ENCODE measurements around the gene KTI12.
"Not testable (repeated sequence)": the region's sequence is repeated elsewhere in the genome, so short reads cannot be mapped to it uniquely, and the experiment has no call there.

Gene KTI12, protein sequence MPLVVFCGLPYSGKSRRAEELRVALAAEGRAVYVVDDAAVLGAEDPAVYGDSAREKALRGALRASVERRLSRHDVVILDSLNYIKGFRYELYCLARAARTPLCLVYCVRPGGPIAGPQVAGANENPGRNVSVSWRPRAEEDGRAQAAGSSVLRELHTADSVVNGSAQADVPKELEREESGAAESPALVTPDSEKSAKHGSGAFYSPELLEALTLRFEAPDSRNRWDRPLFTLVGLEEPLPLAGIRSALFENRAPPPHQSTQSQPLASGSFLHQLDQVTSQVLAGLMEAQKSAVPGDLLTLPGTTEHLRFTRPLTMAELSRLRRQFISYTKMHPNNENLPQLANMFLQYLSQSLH

DNA sequence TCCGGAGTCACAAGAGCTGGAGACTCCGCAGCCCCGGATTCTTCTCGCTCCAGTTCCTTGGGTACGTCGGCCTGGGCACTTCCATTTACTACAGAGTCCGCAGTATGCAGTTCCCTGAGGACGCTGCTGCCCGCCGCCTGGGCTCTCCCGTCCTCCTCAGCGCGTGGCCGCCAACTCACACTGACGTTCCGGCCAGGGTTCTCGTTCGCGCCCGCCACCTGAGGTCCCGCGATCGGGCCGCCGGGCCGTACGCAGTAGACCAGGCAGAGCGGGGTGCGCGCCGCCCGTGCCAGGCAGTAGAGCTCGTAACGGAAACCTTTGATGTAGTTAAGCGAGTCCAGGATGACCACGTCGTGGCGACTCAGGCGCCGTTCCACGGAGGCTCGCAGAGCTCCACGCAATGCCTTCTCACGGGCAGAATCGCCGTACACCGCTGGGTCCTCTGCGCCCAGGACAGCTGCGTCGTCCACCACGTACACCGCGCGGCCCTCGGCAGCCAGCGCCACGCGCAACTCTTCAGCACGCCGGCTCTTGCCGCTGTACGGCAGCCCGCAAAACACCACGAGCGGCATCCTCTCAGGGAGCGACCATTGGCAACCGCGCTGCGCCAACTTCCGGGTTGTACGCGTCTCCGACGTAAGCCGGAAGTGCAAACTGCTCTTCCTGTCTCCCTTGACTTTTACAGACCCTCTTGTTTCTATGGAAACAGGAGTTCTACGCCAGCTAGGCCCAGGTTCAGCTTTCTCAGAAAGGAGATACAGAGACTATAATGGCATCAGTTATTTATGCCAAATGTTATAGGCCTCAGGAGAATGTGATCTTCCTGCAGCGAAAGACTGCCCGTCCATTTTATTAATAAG, at the start of gene KTI12:
KTI12 (minus strand) TSS at position 621 of the 860 bp plus-strand sequence; CDS start at position 572, 49 bp downstream.
- DNase-seq (ENCODE audit: low spot score) = peak; percentile 94

DNA sequence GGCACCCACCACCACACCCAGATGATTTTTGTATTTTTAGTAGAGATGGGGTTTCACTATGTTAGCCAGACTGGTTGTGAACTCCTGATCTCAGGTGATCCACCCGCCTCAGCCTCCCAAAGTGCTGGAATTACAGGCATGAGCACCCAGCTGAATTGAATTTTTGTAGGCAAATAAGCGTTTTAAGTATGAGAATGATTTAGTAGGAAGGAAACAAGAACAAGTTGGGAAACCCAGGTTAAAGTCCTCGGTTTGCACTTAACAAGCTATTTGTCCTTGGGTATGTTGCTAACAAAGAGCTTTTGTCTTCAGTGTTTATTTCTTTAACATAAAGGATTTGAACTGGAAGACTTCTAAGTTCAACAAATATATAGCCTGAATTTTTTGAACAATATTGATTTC, 46.4 kb upstream of the KTI12 start:
- no peak for DNase-seq (ENCODE audit: low spot score)

DNA sequence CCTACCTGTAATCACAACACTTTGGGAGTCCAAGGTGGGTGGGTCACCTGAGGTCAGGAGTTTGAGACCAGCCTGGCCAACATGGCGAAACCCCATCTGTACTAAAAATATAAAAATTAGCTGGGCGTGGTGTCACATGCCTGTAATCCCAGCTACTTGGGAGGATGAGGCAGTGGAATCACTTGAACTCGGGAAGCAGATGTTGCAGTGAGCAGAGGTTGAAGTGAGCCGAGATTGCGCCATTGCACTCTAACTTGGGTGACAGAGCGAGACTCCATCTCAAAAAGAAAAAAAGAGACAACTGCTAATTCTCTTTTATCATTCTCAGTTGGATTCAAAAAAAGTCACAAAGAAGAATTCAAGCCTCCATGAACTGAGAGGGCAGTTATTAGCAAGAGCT, 43.7 kb upstream of the KTI12 start:
- DNase-seq (ENCODE audit: low spot score) = not testable (repeated sequence)

DNA sequence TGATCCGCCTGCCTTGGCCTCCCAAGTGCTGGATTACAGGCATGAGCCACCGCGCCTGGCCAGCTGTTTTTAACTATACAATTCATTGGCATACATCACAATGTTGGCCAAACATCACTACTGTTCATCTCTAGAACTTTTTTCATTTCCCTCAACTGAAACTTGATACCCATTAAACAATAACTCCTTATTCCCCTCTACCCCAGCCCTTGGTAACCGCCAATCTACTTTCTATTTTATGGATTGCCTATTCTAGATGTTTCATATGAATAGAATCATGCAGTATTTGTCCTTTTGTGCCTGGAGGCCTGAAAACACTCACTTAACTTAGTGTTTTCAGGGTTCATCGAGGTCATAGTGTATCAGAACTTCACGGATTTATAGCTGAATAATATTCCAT, 38.7 kb upstream of the KTI12 start:
- no peak for DNase-seq (ENCODE audit: low spot score)

DNA sequence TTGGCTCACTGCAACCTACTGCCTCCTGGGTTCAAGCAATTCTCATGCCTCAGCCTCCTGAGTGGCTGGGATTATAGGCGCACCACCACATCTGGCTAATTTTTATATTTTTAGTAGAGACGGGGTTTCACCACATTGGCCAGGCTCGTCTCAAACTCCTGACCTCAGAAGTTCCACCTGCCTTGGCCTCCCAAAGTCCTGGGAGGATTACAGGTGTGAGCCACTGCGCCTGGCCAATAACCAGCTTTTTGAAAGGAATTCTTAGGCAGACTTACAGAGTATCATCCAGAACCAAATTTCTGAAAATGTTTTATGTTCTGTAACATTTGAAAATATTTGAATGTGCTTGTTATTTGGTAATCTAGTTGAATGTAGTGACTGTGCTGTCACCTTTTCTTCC, 37.1 kb upstream of the KTI12 start:
- DNase-seq (ENCODE audit: low spot score) = no peak

DNA sequence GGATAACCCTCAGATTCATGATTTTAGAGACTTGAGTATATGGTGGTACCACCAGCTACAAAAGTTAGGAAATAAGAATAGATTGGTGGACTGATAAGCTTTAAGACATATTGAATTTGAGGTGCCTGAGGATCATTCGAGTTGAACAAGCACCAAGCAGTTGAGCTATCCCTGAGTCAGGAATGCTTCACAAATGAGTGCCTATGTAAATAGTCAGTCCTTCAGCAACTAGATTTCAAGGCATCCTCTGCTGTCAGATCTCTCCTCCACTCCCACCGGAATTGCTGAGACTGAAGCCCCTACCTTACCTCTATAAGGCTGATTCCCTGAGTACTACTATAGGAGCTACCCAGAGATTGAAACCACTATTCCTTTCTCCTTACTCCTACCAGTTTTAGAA, 29.6 kb upstream of the KTI12 start:
- DNase-seq (ENCODE audit: low spot score) = no peak

DNA sequence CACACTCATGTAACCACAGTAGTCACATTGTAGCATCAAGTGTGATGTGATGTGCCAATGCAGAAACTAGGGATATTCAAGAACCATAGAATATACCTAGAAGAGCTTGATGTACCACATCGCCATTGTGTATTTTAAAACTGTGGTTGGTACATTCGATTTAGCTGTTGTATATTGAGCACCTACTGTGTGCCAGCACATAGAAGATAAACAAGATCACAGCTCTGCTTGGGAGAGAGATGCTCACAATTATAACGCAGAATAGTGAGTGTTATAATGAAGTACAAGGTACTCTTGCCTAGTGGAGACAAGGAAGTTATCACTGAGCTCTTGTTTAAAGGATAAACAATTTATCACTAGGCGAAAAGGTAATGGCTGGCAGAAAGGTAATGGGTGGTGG, 27.2 kb upstream of the KTI12 start:
- no peak for DNase-seq (ENCODE audit: low spot score)

DNA sequence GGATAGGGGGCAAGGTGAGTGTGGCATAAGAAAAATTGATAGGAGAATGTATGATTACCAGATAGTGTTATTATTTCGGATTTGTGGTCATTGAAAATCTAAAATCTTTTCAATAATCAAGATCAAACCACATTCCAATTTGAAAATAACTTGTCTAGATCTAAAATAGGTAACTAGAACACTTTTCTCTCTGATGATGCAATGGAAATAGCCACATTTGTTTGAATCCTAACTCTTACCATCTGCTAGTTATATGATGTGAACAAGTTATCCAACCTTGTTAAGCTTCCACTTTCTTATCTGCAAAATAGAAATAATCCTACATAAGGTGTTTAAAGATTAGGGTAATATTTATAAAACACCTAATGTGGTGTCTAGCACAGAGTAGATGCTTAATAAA, 26.3 kb upstream of the KTI12 start:
- no peak for DNase-seq (ENCODE audit: low spot score)

DNA sequence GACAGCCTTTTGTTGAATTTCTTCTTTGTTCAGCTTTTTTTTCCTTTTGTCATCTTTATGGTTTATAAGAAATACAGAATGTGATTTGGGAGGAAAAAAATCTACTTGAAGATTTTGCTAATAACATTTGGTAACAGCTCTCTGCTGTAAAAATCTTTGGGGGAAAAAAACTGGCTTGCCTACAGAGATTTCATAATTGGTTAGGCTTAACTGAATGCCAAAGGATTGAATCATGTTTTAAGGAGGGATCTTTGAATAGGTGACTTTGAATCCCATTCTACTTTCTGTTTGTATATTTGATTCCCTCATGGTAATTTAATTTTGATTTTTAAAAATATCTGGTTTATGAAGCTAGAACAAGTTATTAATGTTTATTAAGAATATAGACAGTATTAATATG, 25.7 kb upstream of the KTI12 start:
- peak; percentile 63 for DNase-seq (ENCODE audit: low spot score)

DNA sequence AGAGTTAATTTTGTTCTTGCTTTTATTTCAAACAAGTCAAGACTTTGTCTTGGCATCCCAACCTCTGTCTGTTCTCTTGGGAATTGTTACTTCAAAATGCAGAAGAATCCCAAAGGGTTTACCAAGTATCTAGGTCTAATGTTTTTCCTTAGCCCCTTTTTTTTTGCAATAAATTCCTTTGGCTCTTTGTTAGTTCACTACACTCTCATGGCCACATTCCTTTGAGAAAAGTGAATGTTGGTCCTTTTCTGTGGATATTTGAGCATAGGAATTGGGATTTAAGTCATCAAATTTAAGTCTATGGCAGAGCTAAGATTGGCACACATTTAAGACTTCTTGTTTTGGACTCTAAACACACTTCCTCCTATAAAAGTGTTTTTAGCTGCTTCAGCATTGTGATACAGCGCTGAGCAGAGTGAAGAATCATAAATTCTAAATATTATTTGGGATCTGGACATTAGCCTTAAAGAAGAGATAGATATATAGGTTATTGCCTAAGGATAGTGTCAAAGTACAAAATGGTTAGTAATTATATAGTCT, 24.3 kb upstream of the KTI12 start:
- no peak for DNase-seq (ENCODE audit: low spot score)

DNA sequence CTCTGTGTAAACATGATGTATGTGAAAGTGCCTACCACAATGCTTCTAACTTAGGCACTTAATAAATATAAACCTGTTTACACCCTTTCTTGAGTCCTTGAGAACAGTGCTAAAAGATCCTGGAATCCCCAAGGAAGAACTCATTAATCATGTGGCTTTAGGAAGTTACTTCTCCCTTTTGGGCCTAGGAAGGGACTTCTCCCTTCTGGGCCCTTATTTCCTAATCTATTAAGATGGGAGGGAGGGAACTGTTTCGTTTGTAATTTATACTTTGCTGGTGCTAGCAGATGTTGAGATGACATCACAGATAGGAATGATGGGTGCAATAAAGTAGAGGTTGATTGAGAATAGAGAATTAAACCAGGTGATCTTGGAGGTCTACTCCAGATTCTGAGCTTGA, 23.6 kb upstream of the KTI12 start:
- DNase-seq (ENCODE audit: low spot score) = no peak

DNA sequence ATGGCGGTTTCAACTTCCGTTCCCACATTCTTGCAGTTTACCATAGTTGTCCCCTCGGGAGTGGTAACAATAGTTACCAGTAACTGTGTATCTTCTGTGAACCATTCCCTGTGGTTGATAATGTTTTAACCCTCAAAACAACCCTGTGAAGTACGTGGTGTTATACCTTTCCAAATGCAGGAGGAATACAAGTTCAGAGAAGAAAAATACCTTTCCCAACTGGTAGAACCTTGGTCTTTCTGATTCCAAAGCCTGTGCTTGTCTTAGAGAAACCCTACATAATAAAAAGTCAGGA, 23.3 kb upstream of the KTI12 start:
- peak; percentile 33 for DNase-seq (ENCODE audit: low spot score)

DNA sequence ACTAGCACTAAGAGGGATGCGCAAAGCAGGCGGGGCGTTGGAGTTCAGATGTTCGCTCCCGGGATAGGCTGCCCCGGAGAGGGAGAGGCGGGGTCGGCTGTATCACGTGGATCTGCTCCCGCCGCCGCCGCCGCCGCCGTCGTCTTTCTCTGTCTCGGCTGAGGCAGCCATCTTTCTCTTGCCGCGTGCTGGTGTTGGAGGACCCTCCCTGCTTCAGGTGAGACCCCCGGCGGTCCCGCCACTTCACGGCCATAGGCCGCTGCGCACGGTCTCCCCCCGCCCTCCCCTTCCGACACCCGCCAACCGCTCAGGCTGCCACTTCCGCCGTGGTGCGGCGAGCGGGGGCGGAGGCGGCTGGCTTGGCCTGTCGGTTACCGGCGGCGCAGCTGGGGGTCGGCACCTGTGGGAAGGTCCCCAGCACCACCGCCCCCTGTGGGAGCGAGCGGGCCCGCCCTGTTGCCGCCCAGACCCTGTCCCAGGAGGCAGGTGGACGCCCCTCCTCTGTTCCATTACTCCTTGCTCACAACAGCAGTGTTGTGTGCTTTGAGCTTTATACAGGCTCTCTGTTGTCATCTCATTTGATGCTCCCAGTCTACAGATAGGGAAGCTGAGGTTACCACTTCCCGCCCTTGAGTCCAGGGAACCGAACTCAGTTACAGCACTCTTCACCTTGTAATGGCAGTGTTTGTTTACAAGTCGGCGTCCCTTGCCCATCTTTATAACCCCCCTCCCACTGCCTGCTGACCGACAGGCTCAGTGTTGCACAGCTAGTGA, 22.7 kb upstream of the KTI12 start, which contains the start of gene BTF3L4:
BTF3L4 (plus strand) TSS at position 133 of the 774 bp plus-strand sequence. CDS start 3,553 bp downstream, outside the sequence.
- DNase-seq (ENCODE audit: low spot score) = peak; percentile 91

DNA sequence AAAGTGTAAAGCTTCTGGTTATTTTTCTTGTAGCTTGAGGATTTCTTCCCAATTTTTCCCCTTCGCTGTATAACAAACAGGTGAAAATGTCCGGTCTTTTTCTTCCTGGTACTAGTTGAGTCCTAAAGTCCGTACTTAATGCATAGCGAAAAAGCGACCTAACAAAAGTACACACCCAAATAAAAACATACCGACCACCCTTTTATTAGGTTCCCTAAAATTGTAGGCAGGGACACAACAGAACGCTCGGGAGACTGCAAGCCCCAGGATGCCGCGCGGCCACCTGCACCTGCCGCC, 22.2 kb upstream of the KTI12 start:
- DNase-seq (ENCODE audit: low spot score) = no peak

DNA sequence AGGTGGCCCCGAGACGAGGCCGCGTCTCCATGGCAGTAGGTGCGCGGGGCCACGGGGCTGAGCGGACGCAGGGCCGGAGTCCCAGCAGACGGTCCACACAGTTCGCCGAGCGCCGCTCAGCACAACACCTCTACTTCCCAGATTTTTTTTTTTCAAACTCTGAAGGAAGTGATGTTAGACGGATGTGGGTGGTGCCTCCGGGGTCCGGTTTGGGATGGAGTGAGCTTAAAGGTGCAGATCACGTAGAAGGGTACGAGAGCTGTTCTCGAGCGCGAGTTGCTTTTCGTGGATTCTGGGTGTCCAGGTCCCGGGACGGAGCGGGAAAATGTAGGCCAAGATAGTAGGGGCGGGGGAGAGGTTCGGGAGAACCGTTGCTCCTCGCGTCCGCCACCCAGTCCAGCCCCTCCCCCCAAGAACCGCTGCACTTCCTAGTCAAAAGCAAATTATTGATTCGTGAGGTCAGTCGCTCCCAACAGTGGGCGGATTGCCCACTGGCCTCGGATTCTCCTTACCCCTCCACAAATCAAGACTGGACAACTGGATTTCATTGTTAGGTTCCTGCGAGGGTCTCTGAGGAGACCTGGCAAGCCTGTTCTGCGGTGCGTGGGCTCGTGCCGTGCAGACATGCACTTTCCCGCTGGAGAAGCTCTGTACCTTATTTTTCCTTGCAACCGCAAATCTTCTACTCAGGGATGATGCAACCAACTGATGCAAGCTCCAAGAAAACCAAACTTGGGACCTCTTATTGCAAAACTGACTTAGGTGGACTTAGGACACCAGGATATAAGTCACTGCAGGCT, 21.7 kb upstream of the KTI12 start, which contains the start of gene TXNDC12:
TXNDC12 (minus strand) TSS at position 126 of the 800 bp plus-strand sequence; CDS start at position 31, 95 bp downstream.
- DNase-seq (ENCODE audit: low spot score) = peak; percentile 90

DNA sequence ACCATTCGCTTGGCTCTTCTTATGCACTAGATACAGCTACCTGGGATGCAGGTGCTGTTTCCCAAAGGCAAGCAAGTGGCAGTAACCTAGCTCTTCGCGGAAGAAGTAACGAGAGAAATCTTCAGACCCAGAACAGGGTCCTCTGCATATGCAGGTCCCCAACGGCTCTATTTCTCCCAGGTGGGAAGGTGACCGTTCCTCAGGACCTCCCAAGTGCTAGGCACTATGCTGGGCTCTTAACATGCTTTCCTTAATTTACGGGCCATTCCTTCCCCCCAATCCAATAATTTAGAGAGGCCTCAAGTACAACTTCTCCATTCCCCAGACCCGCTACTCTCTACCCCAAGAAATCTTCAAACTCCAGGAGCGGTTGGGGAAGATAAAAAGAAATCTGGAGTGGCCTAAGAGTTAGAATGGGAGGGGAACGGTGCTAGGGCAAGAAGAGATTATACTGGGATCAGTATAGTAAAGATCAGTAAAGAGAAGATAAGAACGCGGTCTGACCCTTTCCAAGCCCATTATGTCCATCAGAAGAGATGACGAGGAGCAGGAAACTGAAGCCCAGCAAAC, 21.0 kb upstream of the KTI12 start:
- no peak for DNase-seq (ENCODE audit: low spot score)

DNA sequence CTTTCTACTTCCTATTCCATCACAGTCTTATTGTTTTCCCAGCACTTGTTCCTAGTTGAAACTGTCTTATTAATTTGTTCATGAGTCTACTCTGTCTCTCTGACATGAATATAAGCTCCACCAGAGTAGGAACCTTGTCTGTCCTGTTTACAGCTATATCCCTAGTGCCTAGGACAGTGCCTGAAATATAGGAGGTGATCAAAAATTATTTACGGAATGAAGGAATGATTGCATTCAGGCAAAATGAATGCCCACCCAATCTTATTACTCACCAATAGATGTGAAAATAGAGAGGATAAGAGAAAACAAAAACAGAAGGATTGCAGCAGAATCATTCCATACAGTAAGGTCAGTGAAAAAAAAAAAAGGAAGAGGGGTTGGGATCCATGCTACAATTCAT, 20.3 kb upstream of the KTI12 start:
- DNase-seq (ENCODE audit: low spot score) = no peak

DNA sequence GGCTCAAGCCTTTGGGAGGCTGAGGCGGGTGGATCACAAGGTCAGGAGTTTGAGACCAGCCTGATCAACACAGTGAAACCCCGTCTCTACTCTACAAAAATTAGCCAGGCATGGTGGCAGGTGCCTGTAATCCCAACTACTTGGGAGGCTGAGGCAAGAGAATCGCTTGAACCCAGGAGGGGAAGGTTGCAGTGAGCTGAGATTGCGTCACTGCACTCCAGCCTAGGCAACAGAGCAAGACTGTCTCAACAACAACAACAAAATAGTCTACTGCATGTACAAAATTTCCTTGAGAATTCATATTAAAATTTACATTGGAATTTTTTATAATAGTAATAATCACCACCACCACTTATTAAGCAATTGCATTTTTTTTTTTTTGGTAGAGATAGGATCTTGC, 15.7 kb upstream of the KTI12 start:
- not testable (repeated sequence) for DNase-seq (ENCODE audit: low spot score)

DNA sequence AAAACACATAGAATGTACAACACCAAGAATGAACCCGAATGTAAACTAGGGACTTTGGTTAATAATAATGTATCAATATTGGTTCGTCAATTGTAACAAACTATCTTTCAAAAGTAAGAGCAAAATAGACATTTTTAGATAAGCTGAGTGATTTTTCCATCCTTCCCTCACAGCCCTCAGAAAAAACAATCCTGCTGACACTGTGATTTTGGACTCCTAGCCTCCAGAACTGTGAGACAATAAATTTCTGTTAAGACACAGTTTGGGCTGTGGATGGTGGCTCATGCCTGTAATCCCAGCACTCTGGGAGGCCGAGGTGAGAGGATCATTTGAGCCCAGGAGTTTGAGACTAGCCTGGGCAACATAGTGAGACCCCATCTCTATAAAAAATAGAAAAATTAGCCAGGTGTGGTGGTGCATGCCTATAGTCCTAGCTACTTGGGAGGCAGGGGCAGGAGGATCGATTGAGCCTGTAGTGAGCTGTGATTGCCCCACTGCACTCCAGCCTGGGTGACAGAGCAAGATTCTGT, 12.1 kb upstream of the KTI12 start:
- DNase-seq (ENCODE audit: low spot score) = not testable (repeated sequence)

DNA sequence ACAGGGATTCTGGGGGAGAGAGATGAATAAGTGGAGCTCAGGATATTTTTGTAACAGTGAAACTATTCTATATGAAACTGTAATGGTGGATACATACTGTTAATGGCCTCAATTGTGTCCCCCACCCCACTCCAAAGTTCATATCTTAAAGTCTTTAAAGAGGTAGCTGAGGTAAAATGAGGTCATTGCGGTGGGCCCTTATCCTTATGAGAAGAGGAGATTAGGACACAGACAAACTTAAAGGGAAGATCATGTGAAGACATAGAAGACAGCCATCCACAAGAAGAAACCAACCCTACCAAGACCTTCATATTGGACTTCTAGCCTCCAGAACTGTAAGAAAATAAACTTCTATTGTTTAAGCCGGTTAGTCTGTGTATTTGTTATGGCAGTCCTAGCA, 11.6 kb upstream of the KTI12 start:
- no peak for DNase-seq (ENCODE audit: low spot score)

Data from AG08395 (cell line).